Neural cell (in vitro differentiated cells): ENCODE results near the gene CEP72. TPM values are rescaled to one million over a fixed set of nuclear protein-coding genes. Genes with fewer than 3 reads are reported as not detected.

Experiments
- H2AFZ ChIP-seq: fragments of 200-600, 300-800 bp; sonication (generic), shearing (Covaris generic); 2 replicates; pipeline ENCODE4 v1.6.0; 2014; ENCODE audit warnings: low read depth, mild to moderate bottlenecking, antibody characterized with exemption, low read length, moderate library complexity
- H3F3A ChIP-seq: fragments of 200-600 bp; shearing (Covaris generic); 2 replicates; pipeline ENCODE4 v1.6.1; 2016; ENCODE audit warnings: mild to moderate bottlenecking, moderate library complexity, mixed read lengths, antibody characterized with exemption, low read length; ENCODE audit not compliant: insufficient read depth, poor library complexity, severe bottlenecking
- H3K27ac ChIP-seq: fragments of 200-600, 300-800 bp; sonication (generic), shearing (Covaris generic); 2 replicates; pipeline ENCODE4 v1.5.1; 2014; ENCODE audit warnings: mild to moderate bottlenecking, low read length, moderate library complexity
- H3K27me3 ChIP-seq: fragments of 300-800, 200-600 bp; sonication (generic), shearing (Covaris generic); 2 replicates; pipeline ENCODE4 v1.6.0; 2014; ENCODE audit warnings: mild to moderate bottlenecking, low read depth, low read length, moderate library complexity; ENCODE audit not compliant: insufficient read depth
- H3K36me3 ChIP-seq: fragments of 300-800, 200-600 bp; sonication (generic), shearing (Covaris generic); 2 replicates; pipeline ENCODE4 v1.5.1; 2014; ENCODE audit warnings: mild to moderate bottlenecking, antibody characterized with exemption, low read length, moderate library complexity; ENCODE audit not compliant: insufficient read depth
- H3K4me2 ChIP-seq: fragments of 300-800, 200-600 bp; sonication (generic), shearing (Covaris generic); 2 replicates; pipeline ENCODE4 v1.6.0; 2014; ENCODE audit warnings: mild to moderate bottlenecking, low read length
- H3K4me3 ChIP-seq: fragments of 300-800, 200-600 bp; sonication (generic), shearing (Covaris generic); 2 replicates; pipeline ENCODE4 v1.5.1; 2014; ENCODE audit warnings: mild to moderate bottlenecking, low read length, moderate library complexity
- H3K79me2 ChIP-seq: fragments of 200-600 bp; shearing (Covaris generic); replicated peaks from 2 replicates; pipeline ENCODE4 v1.6.0; 2014; ENCODE audit warnings: mild to moderate bottlenecking, low read length, moderate library complexity; ENCODE audit not compliant: insufficient read depth
- H3K9ac ChIP-seq: fragments of 300-800, 200-600 bp; sonication (generic), shearing (Covaris generic); 2 replicates; pipeline ENCODE4 v1.6.1; 2016; ENCODE audit warnings: mild to moderate bottlenecking, low read length, mixed read lengths
- H3K9me2 ChIP-seq: fragments of 200-600 bp; shearing (Covaris generic); 2 replicates; pipeline ENCODE4 v1.6.1; 2016; ENCODE audit warnings: mild to moderate bottlenecking, low read length, mixed read lengths; ENCODE audit not compliant: insufficient read depth
- H3K9me3 ChIP-seq: fragments of 200-600, 300-800 bp; sonication (generic), shearing (Covaris generic); 2 replicates; pipeline ENCODE4 v1.6.1; 2016; ENCODE audit warnings: mild to moderate bottlenecking, mixed run types, low read length, moderate library complexity, mixed read lengths
- H4K20me1 ChIP-seq: fragments of 200-600 bp; shearing (Covaris generic); 2 replicates; pipeline ENCODE4 v1.6.1; 2016; ENCODE audit warnings: mild to moderate bottlenecking, mixed run types; ENCODE audit not compliant: insufficient read depth
- CTCF ChIP-seq: fragments of 450-650 bp; IDR thresholded peaks from 2 replicates; pipeline ENCODE4 v1.5.1; 2014; ENCODE audit warnings: antibody characterized with exemption, mild to moderate bottlenecking, moderate library complexity; ENCODE audit not compliant: poor library complexity, severe bottlenecking
- EP300 ChIP-seq: fragments of 450-650 bp; conservative IDR thresholded peaks from 2 replicates; pipeline ENCODE4 v1.6.1; 2014; ENCODE audit warnings: antibody characterized with exemption, mild to moderate bottlenecking, moderate library complexity; ENCODE audit not compliant: poor library complexity, severe bottlenecking
- EZH2 ChIP-seq: fragments of 200-600, 300-800 bp; shearing (Covaris generic), sonication (generic); IDR thresholded peaks from 2 replicates; pipeline ENCODE4 v1.6.1; 2014; ENCODE audit warnings: antibody characterized with exemption, low read length, borderline replicate concordance, mild to moderate bottlenecking; ENCODE audit not compliant: insufficient read depth, poor library complexity, severe bottlenecking
- MXI1 ChIP-seq: fragments of 450-650 bp; conservative IDR thresholded peaks from 2 replicates; pipeline ENCODE4 v1.6.1; 2014; ENCODE audit warnings: antibody characterized with exemption, mild to moderate bottlenecking; ENCODE audit not compliant: poor library complexity, severe bottlenecking
- POLR2AphosphoS5 ChIP-seq: IDR thresholded peaks from 2 replicates; pipeline ENCODE4 v1.6.1; 2012
- RAD21 ChIP-seq: fragments of 450-650 bp; conservative IDR thresholded peaks from 2 replicates; pipeline ENCODE4 v1.6.1; 2014; ENCODE audit warnings: antibody characterized with exemption, mild to moderate bottlenecking, moderate library complexity
- REST ChIP-seq: IDR thresholded peaks from 2 replicates; pipeline ENCODE4 v1.6.1; 2012; ENCODE audit warnings: borderline replicate concordance
- SMC3 ChIP-seq: fragments of 450-650 bp; conservative IDR thresholded peaks from 2 replicates; pipeline ENCODE4 v1.6.1; 2014; ENCODE audit warnings: antibody characterized with exemption, mild to moderate bottlenecking, moderate library complexity; ENCODE audit not compliant: poor library complexity
- TAF1 ChIP-seq: IDR thresholded peaks from 2 replicates; pipeline ENCODE4 v1.6.1; 2012; ENCODE audit warnings: low read depth
- polyA plus RNA-seq: library from polyadenylated mRNA; depleted of rRNA; stranded (reverse); fragments of >200 nt; gene quantifications from 2 replicates; pipeline ENCODE4 v1.2.3, GENCODE V29; 2014

The CEP72 gene
- polyA plus RNA-seq, 1 donor from 2014 or later: 5.9 TPM

GRCh38 chr5:592158-592557 lies 20.0 kb upstream of the CEP72 start:
- no peak overlapping the region for H3K9ac ChIP-seq
- H3K36me3 ChIP-seq: no peaks in the 10 kb centered on the region
- no peak overlapping the region for H2AFZ ChIP-seq
- TF ChIP-seq EZH2: no peak
- no peak for TF ChIP-seq REST
- no peak for TF ChIP-seq MXI1
- TF ChIP-seq SMC3: no peak
- no peak for TF ChIP-seq EP300
- no peak for TF ChIP-seq CTCF
- TF ChIP-seq TAF1: no peak
- no peak for TF ChIP-seq RAD21
- TF ChIP-seq POLR2AphosphoS5: no peak
- no peak overlapping the region for H3K27ac ChIP-seq
- H3K9me3 ChIP-seq: no peaks in the 10 kb centered on the region
- no peaks in the 10 kb centered on the region for H3F3A ChIP-seq
- H3K79me2 ChIP-seq: no peaks in the 10 kb centered on the region
- H3K4me3 ChIP-seq: no peak overlapping the region
- no peaks in the 10 kb centered on the region for H4K20me1 ChIP-seq
- H3K9me2 ChIP-seq: no peaks in the 10 kb centered on the region
- no peak overlapping the region for H3K4me2 ChIP-seq
- no peaks in the 10 kb centered on the region for H3K27me3 ChIP-seq

- TF ChIP-seq CTCF (no peak), REST (no peak), POLR2AphosphoS5 (no peak), EZH2 (no peak), MXI1 (no peak), EP300 (no peak), RAD21 (no peak), TAF1 (no peak), SMC3 (no peak)
- Histone ChIP-seq H3K36me3 (no peaks in the 10 kb centered on the region), H3K4me3 (no peak overlapping the region), H3K4me2 (no peak overlapping the region), H3K9me2 (no peaks in the 10 kb centered on the region), H3K79me2 (no peaks in the 10 kb centered on the region), H3K27me3 (no peaks in the 10 kb centered on the region), H2AFZ (no peak overlapping the region), H3F3A (no peaks in the 10 kb centered on the region), H3K9ac (no peak overlapping the region), H3K9me3 (no peaks in the 10 kb centered on the region), H3K27ac (no peak overlapping the region), H4K20me1 (no peaks in the 10 kb centered on the region)
These were observed 18.6 kb upstream of the CEP72 start for GRCh38 chr5:593511-593910.
